ENCODE data around the gene FOSB. TPM values are rescaled to one million over a fixed set of nuclear protein-coding genes. Genes with fewer than 3 reads are reported as not detected.

The FOSB gene
- total RNA-seq, 1 experiment from 2014 or later: 2.3 TPM

DNA sequence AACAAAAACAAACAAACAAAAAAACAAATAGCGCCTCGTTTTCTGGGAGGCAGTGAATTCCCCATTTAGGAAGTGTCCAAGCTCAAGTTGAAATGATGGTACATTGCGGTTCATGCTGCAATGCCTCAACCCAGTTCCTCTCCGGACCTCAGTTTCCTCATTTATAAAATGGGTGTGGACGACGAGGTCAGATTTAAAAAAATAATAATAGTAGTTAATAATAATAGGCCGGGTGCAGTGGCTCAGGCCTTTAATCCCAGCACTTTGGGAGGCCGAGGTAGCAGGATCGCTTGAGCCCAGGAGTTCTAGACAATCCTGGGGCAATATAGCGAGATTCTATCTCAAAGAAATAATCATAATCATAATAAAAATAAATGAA lies 28.6 kb upstream of the FOSB start (continued):
- no peak for TF ChIP-seq ZNF425 (CRISPR knock-in tag; conservative IDR thresholded peaks at IDR 0.05)
- no peak for TF ChIP-seq ERG (CRISPR knock-in tag; IDR thresholded peaks at IDR 0.05)
- TF ChIP-seq ZNF232 (CRISPR knock-in tag; IDR thresholded peaks at IDR 0.05): no peak
- TF ChIP-seq TEAD1 (CRISPR knock-in tag; IDR thresholded peaks at IDR 0.05): no peak
- TF ChIP-seq E2F4 (CRISPR knock-in tag; IDR thresholded peaks at IDR 0.05; ENCODE audit: borderline replicate concordance, low read depth): no peak
- TF ChIP-seq ATF6 (CRISPR knock-in tag; IDR thresholded peaks at IDR 0.05): no peak
- TF ChIP-seq, protein P1, sequence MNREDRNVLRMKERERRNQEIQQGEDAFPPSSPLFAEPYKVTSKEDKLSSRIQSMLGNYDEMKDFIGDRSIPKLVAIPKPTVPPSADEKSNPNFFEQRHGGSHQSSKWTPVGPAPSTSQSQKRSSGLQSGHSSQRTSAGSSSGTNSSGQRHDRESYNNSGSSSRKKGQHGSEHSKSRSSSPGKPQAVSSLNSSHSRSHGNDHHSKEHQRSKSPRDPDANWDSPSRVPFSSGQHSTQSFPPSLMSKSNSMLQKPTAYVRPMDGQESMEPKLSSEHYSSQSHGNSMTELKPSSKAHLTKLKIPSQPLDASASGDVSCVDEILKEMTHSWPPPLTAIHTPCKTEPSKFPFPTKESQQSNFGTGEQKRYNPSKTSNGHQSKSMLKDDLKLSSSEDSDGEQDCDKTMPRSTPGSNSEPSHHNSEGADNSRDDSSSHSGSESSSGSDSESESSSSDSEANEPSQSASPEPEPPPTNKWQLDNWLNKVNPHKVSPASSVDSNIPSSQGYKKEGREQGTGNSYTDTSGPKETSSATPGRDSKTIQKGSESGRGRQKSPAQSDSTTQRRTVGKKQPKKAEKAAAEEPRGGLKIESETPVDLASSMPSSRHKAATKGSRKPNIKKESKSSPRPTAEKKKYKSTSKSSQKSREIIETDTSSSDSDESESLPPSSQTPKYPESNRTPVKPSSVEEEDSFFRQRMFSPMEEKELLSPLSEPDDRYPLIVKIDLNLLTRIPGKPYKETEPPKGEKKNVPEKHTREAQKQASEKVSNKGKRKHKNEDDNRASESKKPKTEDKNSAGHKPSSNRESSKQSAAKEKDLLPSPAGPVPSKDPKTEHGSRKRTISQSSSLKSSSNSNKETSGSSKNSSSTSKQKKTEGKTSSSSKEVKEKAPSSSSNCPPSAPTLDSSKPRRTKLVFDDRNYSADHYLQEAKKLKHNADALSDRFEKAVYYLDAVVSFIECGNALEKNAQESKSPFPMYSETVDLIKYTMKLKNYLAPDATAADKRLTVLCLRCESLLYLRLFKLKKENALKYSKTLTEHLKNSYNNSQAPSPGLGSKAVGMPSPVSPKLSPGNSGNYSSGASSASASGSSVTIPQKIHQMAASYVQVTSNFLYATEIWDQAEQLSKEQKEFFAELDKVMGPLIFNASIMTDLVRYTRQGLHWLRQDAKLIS (CRISPR knock-in tag; IDR thresholded peaks at IDR 0.05; ENCODE audit: borderline replicate concordance): no peak
- no peak for TF ChIP-seq AR (CRISPR knock-in tag; IDR thresholded peaks at IDR 0.05)
- no peak for TF ChIP-seq ZNF671 (CRISPR knock-in tag; IDR thresholded peaks at IDR 0.05)
- TF ChIP-seq, protein P2, sequence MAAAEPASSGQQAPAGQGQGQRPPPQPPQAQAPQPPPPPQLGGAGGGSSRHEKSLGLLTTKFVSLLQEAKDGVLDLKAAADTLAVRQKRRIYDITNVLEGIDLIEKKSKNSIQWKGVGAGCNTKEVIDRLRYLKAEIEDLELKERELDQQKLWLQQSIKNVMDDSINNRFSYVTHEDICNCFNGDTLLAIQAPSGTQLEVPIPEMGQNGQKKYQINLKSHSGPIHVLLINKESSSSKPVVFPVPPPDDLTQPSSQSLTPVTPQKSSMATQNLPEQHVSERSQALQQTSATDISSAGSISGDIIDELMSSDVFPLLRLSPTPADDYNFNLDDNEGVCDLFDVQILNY (CRISPR knock-in tag; IDR thresholded peaks at IDR 0.05): no peak
